ENCODE data around the gene PLCL1.

The PLCL1 gene

GRCh38 chr2:197972587-197972986, 168.2 kb downstream of the PLCL1 start:
- Histone ChIP-seq H3K4me1 (ENCODE audit: control insufficient read depth, low read depth, low read length) (no peaks in the 10 kb centered on the region), H3K9me3 (ENCODE audit: control insufficient read depth, low read depth, low read length) (no peaks in the 10 kb centered on the region), H3K27me3 (ENCODE audit: control insufficient read depth, insufficient read depth, low read length) (no peaks in the 10 kb centered on the region), H3K4me3 (ENCODE audit: low read length) (no peak overlapping the region), H3K36me3 (ENCODE audit: control insufficient read depth, low read depth, low read length) (no peaks in the 10 kb centered on the region), H3K27ac (ENCODE audit: low read length) (no peak overlapping the region), H3K9ac (ENCODE audit: low read length) (no peak overlapping the region)

GRCh38 chr2:197973772-197974171, 169.4 kb downstream of the PLCL1 start:
- Histone ChIP-seq H3K27me3 (ENCODE audit: control insufficient read depth, insufficient read depth, low read length) (no peaks in the 10 kb centered on the region), H3K9ac (ENCODE audit: low read length) (no peak overlapping the region), H3K4me3 (ENCODE audit: low read length) (no peak overlapping the region), H3K9me3 (ENCODE audit: control insufficient read depth, low read depth, low read length) (no peaks in the 10 kb centered on the region), H3K36me3 (ENCODE audit: control insufficient read depth, low read depth, low read length) (no peaks in the 10 kb centered on the region), H3K4me1 (ENCODE audit: control insufficient read depth, low read depth, low read length) (no peaks in the 10 kb centered on the region), H3K27ac (ENCODE audit: low read length) (no peak overlapping the region)

GRCh38 chr2:197975931-197976519, 171.6 kb downstream of the PLCL1 start:
- Histone ChIP-seq H3K27ac (ENCODE audit: low read length) (no peak overlapping the region), H3K27me3 (ENCODE audit: control insufficient read depth, insufficient read depth, low read length) (no peaks in the 10 kb centered on the region), H3K9ac (ENCODE audit: low read length) (no peak overlapping the region), H3K9me3 (ENCODE audit: control insufficient read depth, low read depth, low read length) (no peaks in the 10 kb centered on the region), H3K36me3 (ENCODE audit: control insufficient read depth, low read depth, low read length) (no peaks in the 10 kb centered on the region), H3K4me1 (ENCODE audit: control insufficient read depth, low read depth, low read length) (no peaks in the 10 kb centered on the region), H3K4me3 (ENCODE audit: low read length) (no peak overlapping the region)

DNA sequence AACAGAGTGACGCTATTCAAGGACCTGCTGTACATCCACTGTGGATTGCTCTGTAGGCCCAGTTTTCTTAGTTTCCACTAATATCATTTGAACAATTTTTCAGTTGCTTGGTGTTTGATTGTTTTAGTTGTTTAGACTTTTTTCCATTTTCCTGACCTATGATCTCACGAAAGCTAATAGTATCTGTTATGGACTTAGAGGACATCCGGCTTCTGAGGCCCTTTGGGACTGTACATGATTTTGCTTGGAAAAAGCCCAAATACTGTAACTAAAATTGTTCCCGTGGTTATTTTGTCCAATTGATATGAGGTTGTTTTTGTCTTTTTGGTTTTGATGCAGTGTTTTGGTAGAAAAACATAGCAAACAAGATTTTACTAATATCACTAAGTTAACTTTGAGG, 174.6 kb downstream of the PLCL1 start:
- Histone ChIP-seq H3K9me3 (ENCODE audit: control insufficient read depth, low read depth, low read length) (no peaks in the 10 kb centered on the region), H3K27me3 (ENCODE audit: control insufficient read depth, insufficient read depth, low read length) (no peaks in the 10 kb centered on the region), H3K27ac (ENCODE audit: low read length) (no peak overlapping the region), H3K36me3 (ENCODE audit: control insufficient read depth, low read depth, low read length) (no peaks in the 10 kb centered on the region), H3K9ac (ENCODE audit: low read length) (no peak overlapping the region), H3K4me3 (ENCODE audit: low read length) (no peak overlapping the region), H3K4me1 (ENCODE audit: control insufficient read depth, low read depth, low read length) (no peaks in the 10 kb centered on the region)

- Histone ChIP-seq H3K4me3 (ENCODE audit: low read length) (no peak overlapping the region), H3K36me3 (ENCODE audit: control insufficient read depth, low read depth, low read length) (no peaks in the 10 kb centered on the region), H3K27ac (ENCODE audit: low read length) (no peak overlapping the region), H3K4me1 (ENCODE audit: control insufficient read depth, low read depth, low read length) (no peaks in the 10 kb centered on the region), H3K9ac (ENCODE audit: low read length) (no peak overlapping the region), H3K9me3 (ENCODE audit: control insufficient read depth, low read depth, low read length) (no peaks in the 10 kb centered on the region), H3K27me3 (ENCODE audit: control insufficient read depth, insufficient read depth, low read length) (no peaks in the 10 kb centered on the region)
Measured at GRCh38 chr2:197982565-197982964, 178.2 kb downstream of the PLCL1 start.

DNA sequence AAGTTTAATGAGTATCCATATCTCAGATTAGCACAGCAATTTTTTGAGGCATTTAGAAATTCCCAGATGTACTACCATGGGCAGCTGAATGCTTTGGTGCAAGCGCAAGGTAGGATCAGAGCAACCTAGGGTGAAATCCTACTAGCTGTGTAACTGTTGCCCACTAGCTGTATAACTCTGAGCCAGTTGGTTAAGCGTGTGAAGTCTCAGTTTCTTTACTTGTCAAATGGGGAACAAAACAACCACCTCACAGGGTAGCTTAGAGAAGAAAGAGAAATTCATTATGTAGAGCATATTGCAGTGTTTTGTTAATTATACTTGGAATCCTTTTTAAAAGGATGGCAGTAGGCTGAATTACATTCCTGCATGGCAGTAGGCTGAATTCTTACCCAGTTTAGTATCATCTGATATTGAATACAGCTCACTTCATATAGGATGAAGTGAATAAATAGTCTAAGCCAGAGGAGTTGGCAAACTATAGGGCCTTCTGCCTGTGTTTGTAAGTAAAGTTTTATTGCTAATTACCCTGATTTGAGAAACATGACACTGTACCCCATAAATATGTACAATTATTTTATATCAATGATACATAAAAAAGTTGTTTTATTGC, 180.7 kb downstream of the PLCL1 start:
- no peaks in the 10 kb centered on the region for H3K9me3 ChIP-seq (ENCODE audit: control insufficient read depth, low read depth, low read length)
- no peaks in the 10 kb centered on the region for H3K4me1 ChIP-seq (ENCODE audit: control insufficient read depth, low read depth, low read length)
- no peak overlapping the region for H3K27ac ChIP-seq (ENCODE audit: low read length)
- H3K36me3 ChIP-seq (ENCODE audit: control insufficient read depth, low read depth, low read length), result no peaks in the 10 kb centered on the region
- H3K4me3 ChIP-seq (ENCODE audit: low read length), result no peak overlapping the region
- H3K9ac ChIP-seq (ENCODE audit: low read length), result no peak overlapping the region
- H3K27me3 ChIP-seq (ENCODE audit: control insufficient read depth, insufficient read depth, low read length), result no peaks in the 10 kb centered on the region

GRCh38 chr2:197986977-197987376, 182.6 kb downstream of the PLCL1 start:
- no peaks in the 10 kb centered on the region for H3K4me1 ChIP-seq (ENCODE audit: control insufficient read depth, low read depth, low read length)
- H3K4me3 ChIP-seq (ENCODE audit: low read length), result no peak overlapping the region
- H3K27ac ChIP-seq (ENCODE audit: low read length), result no peak overlapping the region
- H3K27me3 ChIP-seq (ENCODE audit: control insufficient read depth, insufficient read depth, low read length), result no peaks in the 10 kb centered on the region
- no peaks in the 10 kb centered on the region for H3K9me3 ChIP-seq (ENCODE audit: control insufficient read depth, low read depth, low read length)
- no peaks in the 10 kb centered on the region for H3K36me3 ChIP-seq (ENCODE audit: control insufficient read depth, low read depth, low read length)
- no peak overlapping the region for H3K9ac ChIP-seq (ENCODE audit: low read length)

DNA sequence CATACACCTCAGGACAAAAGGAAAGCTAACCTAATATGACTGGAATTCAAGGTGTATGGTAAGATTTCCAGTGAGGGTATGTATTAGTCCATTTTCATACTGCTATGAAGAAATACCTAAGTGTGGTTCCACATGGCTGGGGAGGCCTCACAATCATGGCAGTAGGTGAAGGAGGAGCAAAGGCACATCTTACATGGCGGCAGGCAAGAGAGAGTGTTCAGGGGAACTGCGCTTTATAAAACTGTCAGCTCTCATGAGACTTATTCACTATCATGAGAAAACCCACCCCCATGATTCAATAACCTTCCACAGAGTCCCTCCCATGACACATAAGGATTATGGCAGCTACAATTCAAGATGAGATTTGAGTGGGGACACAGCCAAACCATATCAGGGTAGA, 186.0 kb downstream of the PLCL1 start:
- Histone ChIP-seq H3K9ac (ENCODE audit: low read length) (no peak overlapping the region), H3K4me1 (ENCODE audit: control insufficient read depth, low read depth, low read length) (no peaks in the 10 kb centered on the region), H3K36me3 (ENCODE audit: control insufficient read depth, low read depth, low read length) (no peaks in the 10 kb centered on the region), H3K9me3 (ENCODE audit: control insufficient read depth, low read depth, low read length) (no peaks in the 10 kb centered on the region), H3K27me3 (ENCODE audit: control insufficient read depth, insufficient read depth, low read length) (no peaks in the 10 kb centered on the region), H3K27ac (ENCODE audit: low read length) (no peak overlapping the region), H3K4me3 (ENCODE audit: low read length) (no peak overlapping the region)

DNA sequence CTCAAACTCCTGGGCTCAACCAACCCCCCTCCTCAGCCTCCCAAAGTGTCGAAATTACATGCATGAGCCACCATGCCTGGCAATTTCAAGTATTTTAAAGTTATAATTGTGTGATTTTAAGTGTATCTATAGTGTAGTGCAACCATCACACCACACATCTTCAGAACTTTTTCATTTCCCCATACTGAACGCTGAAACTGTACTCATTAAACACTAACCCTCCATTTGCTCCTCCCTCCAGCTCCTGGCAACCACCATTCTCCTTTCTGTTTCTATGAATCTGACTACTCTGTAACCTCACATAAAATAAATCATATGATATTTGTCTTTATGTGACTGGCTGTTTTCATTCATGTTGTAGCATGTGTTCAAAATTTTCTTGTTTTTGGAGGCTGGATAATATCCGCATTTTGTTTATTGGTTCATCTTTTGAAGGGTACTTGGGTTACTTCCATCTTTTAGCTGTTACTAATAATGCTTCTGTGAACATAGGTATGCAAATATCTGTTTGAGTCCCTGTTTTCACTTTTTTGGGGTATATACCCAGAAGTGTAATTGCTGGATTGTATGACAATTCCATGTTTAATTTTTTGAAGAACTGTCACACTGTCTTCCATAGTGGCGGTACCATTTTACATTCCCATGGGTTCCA, 188.2 kb downstream of the PLCL1 start:
- no peak overlapping the region for H3K9ac ChIP-seq (ENCODE audit: low read length)
- no peaks in the 10 kb centered on the region for H3K36me3 ChIP-seq (ENCODE audit: control insufficient read depth, low read depth, low read length)
- H3K27ac ChIP-seq (ENCODE audit: low read length), result no peak overlapping the region
- no peak overlapping the region for H3K4me3 ChIP-seq (ENCODE audit: low read length)
- no peaks in the 10 kb centered on the region for H3K9me3 ChIP-seq (ENCODE audit: control insufficient read depth, low read depth, low read length)
- no peaks in the 10 kb centered on the region for H3K4me1 ChIP-seq (ENCODE audit: control insufficient read depth, low read depth, low read length)
- H3K27me3 ChIP-seq (ENCODE audit: control insufficient read depth, insufficient read depth, low read length), result no peaks in the 10 kb centered on the region

DNA sequence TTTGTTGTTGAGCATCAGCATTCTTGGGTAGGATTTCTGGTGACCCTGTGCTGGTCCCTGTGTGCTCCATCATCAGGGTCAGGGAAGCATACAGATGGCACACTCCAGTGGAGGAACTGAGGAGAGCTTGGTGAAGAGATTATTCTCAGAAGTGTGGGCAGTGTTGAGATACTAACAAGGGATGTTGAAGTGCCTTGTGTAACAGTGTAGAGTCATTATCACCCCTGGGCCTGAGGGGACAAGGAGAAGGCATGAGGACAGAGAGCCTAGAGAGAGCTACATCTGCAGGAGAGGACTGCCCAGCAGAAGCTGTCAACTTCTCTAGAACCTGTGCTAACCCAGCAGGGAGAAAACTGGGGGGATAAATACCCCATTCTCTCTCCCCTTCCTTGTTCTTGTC, 189.0 kb downstream of the PLCL1 start:
- H3K27me3 ChIP-seq (ENCODE audit: control insufficient read depth, insufficient read depth, low read length), result no peaks in the 10 kb centered on the region
- H3K4me1 ChIP-seq (ENCODE audit: control insufficient read depth, low read depth, low read length), result no peaks in the 10 kb centered on the region
- no peaks in the 10 kb centered on the region for H3K36me3 ChIP-seq (ENCODE audit: control insufficient read depth, low read depth, low read length)
- no peak overlapping the region for H3K9ac ChIP-seq (ENCODE audit: low read length)
- H3K27ac ChIP-seq (ENCODE audit: low read length), result no peak overlapping the region
- no peak overlapping the region for H3K4me3 ChIP-seq (ENCODE audit: low read length)
- no peaks in the 10 kb centered on the region for H3K9me3 ChIP-seq (ENCODE audit: control insufficient read depth, low read depth, low read length)

GRCh38 chr2:197993830-197994229, 189.4 kb downstream of the PLCL1 start:
- H3K4me3 ChIP-seq (ENCODE audit: low read length), result no peak overlapping the region
- H3K27me3 ChIP-seq (ENCODE audit: control insufficient read depth, insufficient read depth, low read length), result no peaks in the 10 kb centered on the region
- H3K9ac ChIP-seq (ENCODE audit: low read length), result no peak overlapping the region

DNA sequence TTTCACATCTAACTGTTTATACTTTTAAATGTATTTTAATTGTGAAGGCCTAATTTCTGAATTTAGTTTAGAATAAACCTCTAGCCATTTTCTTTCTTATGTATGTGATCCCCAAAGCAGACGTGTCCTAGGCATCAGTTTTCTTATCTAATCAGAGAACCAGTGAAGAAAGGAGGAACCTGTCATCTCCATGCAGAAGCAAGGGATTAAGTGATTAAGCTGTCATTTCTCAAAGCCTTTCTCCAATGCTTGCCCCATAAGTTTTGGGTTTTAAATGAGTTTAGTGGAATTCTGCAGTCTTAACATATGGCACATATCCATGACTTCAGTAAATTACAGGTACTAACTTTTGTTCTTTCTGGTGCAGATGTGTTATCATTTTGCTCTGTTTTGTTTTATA, 190.4 kb downstream of the PLCL1 start:
- H3K27me3 ChIP-seq (ENCODE audit: control insufficient read depth, insufficient read depth, low read length), result no peaks in the 10 kb centered on the region
- no peak overlapping the region for H3K4me3 ChIP-seq (ENCODE audit: low read length)
- no peak overlapping the region for H3K27ac ChIP-seq (ENCODE audit: low read length)
- no peaks in the 10 kb centered on the region for H3K9me3 ChIP-seq (ENCODE audit: control insufficient read depth, low read depth, low read length)
- no peaks in the 10 kb centered on the region for H3K4me1 ChIP-seq (ENCODE audit: control insufficient read depth, low read depth, low read length)
- H3K9ac ChIP-seq (ENCODE audit: low read length), result no peak overlapping the region
- H3K36me3 ChIP-seq (ENCODE audit: control insufficient read depth, low read depth, low read length), result no peaks in the 10 kb centered on the region

More at GRCh38 chr2:197993830-197994229, 189.4 kb downstream of the PLCL1 start:
- Histone ChIP-seq H3K9me3 (ENCODE audit: control insufficient read depth, low read depth, low read length) (no peaks in the 10 kb centered on the region), H3K27ac (ENCODE audit: low read length) (no peak overlapping the region), H3K36me3 (ENCODE audit: control insufficient read depth, low read depth, low read length) (no peaks in the 10 kb centered on the region), H3K4me1 (ENCODE audit: control insufficient read depth, low read depth, low read length) (no peaks in the 10 kb centered on the region)

All from iPS-18a (cell line).